DMS153 treated with DMSO at 0.1 percent for 48 hours (cell line): Measurements from ENCODE around the gene TBXAS1.

ENCODE experiments used
- DNase-seq: peaks from one replicate; lab custom pipeline; 2025; ENCODE audit not compliant: unreplicated experiment; lab: John Stamatoyannopoulos, UW

Gene TBXAS1

DNA sequence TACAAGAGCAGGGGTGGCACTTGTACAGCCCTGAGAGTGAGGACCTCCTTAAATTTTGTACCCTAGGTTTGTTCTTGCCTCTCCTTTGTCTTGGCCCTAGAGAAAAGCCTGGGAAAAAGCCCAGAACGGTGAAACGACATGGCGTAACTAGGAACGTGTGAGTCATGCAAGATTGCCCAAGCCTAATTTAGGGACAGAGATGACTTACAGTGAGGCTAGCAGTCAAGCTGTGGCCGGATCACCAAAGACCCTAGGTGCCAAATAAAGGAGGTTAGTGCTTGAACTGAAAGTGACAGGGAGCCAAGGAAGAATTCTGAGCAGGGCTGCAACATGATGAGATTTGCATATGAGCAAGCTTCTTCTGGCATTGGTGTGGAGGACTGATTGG is 25.1 kb downstream of the TBXAS1 start:
- DNase-seq = no peak

DNA sequence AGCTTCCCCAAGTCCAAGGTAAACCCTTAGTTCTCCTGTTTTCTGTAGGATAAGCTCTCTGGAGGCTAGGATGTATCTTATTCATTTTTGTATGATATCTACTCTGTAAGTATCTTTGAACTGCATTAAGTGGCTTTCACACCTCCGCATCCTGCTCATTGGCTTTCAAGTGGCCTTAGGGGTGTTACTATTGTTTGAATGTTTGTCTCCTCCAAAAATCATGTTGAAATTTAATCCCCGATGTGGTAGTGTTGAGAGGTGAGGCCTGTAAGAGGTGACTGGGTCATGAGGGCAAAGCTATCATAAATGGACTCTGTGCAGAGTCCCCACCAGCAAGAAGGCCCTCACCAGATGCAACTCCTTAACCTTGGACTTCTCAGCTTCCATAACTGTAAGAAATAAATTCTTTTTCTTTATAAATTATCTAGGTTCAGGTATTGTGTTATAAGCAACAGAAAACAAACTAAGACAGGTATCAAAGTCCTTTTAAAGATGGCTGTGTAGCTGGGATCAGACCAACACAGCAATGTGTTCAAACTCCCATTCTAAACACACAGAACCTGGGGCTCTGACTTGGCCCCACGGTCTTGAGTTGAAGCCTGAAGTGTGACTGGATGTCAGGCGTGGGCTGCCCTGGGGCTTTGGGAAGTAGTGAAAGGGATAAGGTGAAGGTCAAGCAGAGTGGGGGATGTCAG is 25.9 kb downstream of the TBXAS1 start:
- DNase-seq = no peak

DNA sequence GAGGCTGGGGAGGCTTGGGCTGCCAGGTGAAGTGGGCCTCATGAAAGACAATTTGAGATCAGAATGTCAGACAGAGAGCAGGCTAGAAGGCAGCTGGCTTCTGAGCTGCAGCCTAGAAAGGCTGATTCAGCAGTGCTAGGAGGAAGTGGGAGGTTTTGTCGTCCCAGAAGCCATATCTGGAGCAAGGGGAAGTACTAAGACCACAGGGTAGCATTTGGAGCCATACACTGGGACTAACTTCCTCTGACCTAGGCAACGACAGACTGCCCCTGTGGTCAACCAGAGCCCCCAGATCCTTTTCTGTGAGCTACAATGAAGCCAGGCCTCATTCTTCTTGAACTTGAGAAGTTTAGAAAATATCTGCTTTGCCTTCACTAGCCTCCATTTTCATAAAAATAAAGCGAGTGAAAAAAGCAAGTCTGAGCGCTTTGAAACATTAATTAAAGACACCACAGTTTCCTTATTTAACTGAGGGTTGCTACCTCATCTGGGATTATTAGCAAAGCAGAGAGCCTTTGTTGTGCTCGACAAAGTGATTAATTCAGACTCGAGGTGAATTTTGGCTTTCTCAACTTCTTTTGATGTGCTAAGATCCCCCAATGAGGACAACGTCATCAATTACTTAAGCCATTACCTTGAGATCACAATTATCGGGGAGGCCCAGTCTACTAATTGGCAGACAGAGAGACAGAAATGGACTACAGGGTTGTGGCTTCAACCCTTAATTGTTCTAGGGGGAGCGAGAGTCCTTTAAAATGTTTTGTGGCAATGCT is 26.6 kb downstream of the TBXAS1 start:
- DNase-seq = no peak

DNA sequence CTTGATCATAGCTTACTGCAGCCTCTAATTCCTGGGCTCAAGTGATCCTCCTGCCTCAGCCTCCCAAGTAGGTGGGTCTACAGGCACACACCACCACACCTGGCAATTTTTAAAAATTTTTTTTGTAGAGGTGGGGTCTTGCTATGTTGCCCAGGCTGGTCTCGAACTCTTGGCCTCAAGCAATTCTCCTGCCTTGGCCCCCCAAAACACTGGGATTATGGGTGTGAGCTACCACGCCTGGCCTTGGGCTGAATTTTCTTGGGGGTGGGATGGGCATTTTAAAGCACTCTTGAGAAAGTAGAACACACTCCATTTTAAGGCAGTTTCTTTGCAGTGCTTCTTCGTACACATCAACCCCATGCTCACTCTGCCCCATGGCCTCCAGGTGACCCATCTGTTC is 28.7 kb downstream of the TBXAS1 start:
- no peak for DNase-seq

DNA sequence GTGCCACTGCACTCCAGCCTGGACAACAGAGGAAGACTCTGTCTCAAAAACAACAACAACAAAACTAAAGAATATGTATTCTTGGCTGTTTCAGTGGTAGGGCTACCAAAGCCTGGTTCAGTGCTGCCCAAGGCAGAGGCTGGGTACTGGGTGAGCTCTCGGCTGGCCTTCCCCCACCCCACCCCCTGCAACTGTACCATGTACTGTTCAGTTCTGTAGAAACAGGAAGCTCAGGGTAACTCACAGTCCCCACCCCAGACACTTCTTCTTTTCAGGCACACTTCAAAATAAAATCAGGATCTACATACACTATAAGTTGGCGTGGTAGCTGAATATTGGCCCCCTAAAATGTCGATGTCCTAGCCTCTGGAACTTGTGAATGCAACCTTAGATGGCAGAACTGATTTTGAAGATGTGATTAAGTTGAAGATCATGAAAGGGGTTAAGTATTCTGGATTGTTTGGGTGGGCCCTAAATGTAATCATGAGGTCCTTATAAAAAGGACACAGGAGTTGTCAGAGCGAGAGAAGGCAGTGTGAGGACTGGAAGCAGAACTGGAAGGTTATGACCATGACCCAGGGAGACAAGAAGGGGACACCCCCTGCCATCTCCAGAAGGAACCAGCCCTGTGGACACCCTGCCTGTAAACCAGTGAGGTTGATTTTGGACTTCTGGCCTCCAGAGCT is 31.2 kb downstream of the TBXAS1 start:
- DNase-seq = no peak

DNA sequence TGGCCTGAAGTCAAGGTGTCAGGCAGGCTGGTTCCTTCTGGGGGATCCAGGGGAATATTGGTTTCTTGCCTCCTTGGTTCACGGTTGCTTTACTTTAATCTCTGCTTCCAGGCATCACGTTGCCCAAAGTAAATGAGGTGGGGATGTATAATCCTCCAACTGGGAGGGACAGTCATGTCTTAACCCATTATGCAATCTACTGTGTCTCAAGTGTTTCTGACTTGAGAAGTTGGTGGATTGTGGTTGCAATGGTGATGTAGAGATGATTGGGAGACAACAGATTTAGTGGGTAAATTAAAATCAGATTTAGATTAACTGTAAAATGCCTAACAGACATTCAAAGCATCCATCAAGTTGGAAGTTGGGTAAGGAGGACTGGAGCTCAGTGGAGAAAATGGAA is 32.7 kb downstream of the TBXAS1 start:
- no peak for DNase-seq

DNA sequence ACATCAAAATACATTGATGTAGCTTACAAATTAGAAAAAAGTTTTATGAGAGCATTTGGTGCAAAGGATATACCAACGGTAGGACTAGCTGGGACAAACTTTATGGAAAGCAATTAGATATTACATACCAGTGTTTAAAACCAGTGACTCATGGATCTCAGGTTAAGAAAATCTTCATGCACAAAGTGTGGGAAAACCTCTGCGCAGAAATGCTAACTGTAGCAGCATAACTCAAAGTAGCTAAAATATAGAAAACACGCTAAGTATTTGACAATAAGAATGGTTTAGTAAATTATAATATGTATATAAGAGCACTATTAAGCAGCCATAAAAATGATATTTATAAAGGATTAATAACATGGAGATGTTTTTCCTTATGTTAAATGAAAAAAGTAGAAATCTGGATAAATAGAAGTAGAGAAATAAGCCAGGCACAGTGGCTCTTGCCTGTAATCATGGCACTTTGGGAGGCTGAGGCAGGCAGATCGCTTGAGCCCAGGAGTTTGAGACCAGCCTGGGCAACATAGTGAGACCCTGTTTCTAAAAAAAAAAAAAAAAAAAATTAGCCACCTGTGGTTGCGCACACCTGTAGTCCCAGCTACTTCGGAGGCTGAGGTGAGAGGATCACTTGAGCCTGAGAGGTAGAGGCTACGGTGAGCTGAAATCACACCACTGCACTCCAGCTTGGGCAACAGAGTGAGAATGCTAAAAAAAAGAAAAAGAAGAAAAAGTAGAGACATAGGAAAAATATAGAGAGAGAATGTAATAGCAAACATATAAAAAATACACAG is 37.2 kb downstream of the TBXAS1 start:
- DNase-seq = no peak

DNA sequence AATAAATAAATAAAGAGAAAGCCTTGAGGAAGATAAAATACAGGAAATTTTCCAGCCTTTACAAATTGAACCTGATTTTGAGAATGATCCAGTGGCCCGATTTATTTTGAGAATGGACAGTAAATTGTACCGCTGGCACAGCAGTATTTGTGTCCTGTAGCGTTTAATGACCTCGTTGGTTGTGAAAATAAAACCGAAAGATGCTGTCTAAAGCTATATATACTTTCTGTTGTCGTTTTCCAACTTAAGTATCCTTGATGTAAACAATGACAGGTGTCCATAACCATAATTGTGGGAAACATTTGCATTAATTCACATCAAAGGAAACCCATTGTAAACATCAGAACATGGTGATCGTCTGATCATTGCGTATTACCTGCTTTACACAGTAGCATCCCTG is 38.8 kb downstream of the TBXAS1 start:
- no peak for DNase-seq

DNA sequence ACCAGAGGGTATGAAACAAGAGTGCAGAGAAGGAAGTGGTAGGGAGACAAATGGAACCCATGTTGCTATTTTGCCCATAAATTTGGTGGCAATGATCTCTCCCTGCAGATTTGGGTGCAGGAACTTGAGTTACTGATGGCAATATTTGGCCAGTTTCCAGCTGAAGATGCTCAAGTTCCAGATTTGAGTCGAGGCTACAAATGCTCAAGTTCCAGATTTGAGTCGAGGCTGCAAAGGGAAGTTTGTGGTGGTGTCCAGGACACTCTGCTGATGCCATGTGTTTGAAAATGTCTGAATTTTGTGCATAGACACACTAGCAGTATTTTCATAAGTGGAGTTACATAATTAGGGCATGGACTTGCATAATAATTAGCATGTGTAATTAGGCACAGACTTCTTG is 40.8 kb downstream of the TBXAS1 start:
- DNase-seq = no peak

DNA sequence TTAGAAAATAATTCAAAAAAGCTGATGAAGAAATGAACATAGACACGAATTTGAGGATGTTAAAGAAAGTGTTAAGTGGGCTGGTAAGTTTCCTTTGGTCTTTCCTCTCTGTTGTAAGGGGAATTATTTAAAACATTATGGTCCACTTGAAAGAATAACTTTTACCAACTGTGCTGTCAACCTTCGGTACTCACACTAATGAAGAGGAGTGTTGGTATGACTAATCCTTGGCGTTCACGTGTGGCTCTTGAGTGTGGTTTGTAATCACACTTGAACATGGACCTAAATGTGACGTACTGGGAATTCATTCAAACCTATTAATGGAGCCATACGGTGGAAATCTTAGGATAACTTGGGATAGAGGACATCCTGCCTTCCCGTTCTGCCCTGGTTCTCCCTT is 41.3 kb downstream of the TBXAS1 start:
- no peak for DNase-seq

DNA sequence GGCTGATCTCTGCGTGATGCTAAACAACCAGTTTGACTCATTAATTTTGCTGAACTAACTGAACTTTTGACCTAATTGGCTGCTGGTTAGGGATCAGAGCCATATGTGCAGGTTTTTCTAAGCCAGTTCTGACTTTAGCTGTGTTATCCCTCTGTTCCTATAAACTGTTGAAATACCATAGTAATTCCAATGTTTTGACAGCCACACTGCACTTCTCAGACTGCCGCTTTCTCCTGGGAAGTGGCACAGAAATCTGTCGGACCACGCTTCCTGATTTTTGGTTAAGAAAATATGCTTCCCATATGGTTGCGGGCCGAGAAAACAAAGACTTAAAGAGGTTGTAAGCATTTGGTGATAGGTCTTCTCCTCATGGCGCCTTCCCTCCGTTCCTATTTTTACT is 42.3 kb downstream of the TBXAS1 start:
- DNase-seq = no peak

DNA sequence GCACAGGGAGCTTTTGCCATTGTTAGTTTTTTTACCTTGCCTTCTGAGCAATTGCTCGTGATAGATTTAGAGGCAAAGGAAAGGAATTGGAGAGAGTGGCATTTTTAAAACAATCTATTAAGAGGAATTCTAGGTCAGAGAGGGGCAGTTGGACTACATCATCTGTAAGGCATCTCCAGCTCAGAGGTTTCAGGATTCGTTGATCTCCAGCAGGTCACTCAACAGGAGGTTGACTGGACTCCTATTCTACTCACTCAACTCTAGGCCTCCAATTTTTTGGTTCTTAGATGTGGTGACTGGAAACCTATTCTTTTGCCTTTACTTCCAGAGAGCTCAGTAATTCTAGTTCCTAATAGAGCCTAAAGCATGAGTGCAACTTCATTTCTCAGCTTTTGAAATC is 42.8 kb downstream of the TBXAS1 start:
- DNase-seq = no peak

DNA sequence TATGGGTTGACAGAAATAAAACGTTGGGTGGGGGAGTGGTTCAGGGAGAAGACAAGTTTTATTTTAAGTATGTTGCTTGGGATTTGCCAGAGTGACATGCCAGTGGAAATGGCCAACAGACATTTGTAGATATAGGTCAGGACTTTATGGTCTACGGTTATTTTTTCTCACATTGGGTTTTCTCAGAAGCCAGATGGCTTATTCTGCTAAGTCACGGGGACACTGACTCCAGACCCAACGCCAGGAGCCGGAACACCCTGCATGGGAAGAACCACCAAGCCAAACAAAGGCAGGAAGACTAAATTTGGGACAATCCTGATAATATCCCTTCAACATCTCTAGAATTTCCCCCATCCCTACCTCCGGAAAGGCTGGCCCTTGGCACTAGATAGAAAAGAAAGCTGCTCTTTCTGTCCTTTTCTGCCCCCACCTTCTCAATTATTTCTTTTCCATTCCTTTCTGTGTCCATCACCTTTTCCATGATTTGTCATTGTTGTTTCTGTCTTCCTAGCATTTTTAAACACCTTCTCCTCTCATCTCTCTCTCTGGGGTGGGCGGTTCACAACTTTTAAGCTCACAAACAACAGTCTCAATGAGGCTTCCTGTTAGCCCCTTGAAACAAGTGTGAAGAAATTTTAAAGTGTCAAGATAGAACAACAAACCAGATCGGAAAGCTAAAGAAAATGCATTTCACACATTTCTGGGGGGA is 44.7 kb downstream of the TBXAS1 start:
- no peak for DNase-seq

DNA sequence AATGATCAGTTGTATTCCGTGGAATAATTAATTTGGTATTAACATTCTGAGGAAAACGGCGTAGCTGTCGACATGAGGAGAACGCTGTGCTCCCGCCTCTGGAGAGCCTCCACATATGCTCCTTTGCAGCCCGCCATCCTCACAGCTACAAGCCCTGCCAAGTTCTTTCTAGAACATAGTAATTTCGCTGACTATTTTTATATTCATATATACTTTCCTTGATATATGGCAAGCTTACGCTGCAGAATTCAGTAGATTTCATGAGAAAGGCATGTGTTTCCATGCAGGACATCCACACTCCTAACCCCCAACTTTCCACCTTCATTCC is 45.2 kb downstream of the TBXAS1 start:
- no peak for DNase-seq

DNA sequence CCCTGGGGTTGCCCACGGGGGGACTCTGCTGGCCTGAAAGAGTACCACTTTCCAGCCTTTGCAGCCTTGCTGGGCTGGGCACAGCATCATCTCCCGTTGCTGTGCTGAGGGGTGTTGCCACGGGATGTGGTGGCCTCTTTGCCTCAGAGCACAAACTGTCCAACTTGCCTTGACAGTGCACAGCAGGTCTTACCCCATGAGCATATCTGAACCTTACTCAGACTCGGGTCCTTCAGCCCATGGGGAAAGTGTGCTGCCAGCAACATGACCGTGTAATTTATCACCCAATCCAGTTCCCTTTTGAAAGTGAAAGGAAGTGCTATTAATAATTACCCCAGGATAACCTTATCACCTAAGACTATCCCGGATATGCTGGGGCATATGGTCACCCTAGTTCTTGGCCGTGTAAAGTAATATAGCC is 46.8 kb downstream of the TBXAS1 start:
- DNase-seq = no peak

DNA sequence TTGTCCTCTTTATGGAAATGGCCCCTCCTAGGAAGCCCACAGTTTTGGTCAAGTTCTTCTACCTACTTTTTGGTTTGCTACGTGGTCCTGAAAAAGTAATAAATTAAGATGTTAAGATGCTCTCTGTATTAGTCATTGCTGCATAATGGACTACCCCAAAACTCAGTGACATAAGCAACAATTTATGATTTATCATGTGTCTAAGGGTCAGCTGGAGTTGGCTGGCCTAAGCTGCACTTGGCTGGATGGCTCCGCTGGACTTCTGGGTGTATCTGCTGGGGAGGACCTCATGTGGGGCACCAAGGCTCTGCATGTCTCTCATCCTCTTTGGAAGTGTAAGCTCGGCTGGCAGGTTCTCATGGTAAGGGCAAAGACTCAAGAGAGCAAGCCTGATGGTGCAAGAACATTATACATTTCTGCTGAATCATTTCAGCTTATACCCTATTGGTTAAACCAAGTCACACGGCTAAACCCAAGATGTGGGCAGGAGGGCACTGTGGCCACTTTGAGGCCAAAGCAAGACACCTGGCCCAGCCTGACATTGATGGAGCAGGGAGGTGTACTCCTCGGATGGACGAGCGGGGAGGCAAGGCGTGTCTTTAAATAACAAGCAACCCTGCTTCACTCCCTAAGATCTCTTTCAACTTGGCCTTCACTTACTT is 47.7 kb downstream of the TBXAS1 start:
- DNase-seq = no peak

DNA sequence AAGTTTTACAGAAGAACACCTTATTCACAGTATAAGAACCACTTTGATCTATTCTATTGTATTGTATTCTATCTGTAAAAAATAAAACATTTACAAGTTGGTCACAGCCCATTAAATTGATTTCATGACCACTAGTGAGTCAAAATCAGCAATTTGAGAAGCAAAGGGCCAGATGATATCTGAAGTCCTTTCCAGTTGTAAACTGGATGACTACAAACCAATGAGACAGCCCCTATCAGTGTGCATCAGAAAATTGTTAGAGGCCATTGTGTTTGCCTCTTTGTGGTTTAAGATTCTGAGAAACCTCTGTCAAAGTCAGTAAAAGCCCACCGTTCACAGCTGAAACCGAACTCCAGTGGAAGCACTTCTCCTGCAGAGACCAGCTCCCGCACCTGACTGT is 54.8 kb downstream of the TBXAS1 start:
- no peak for DNase-seq

DNA sequence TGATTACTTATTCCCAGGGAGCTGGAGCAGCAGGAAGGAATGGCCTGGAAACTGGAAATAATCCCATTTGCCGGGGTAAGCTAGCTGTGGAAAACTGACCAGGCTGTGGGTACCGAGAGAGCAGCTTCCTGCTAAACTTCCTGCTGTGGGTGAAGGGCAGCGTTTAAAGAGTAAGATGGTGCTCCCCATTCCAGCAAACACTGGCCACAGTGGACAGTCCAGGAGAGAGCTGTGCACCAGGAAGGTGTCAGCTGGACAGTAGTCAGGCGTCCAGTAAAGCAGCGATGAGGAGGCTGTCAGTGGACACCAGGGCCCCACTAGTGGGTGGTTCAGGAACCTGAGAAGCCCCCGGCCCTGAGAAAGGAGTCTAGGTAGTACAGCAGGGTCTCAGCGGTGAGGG is 55.4 kb downstream of the TBXAS1 start:
- no peak for DNase-seq

DNA sequence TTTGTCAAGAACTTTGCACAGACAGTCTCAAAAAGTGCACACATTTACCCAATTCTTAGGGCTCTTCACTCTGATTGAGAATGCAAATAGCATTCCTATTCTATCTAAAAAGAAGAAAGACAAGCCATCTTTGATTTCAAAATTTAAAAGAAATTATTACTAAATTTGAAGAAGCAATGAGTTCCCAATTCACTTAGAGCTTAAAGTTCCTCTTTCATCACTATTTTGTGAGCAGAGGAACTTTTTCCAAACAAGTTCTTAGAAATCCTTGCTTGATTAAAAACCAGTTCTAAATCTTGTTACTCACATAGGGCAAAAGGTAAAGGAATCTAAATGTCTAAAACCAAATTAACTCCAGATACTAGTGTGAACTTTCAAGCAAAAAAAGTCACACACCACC is 56.4 kb downstream of the TBXAS1 start:
- no peak for DNase-seq

DNA sequence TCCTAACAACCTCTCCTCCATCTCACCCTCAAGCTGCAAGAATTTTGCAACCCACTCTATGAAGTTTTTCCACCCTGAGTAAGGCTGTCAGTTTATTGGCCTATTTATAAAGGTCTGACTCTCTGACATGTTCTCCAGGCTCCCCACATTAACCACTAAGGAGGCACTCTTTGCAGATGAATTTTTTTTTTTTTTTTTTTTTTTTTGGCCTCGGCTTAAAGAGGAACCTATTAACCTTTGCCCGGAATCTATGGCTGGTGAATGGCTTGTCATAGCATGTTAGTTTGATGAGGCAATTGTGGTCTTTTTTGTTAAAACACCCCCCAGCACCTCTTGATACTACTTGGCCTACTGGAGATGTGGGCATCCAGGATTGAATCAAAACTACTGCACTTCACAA is 57.1 kb downstream of the TBXAS1 start:
- DNase-seq = no peak
